ENCODE measurements around the gene SLC17A8.

GRCh38 chr12:100464529-100464928 is 107.7 kb downstream of the SLC17A8 start:
- TF ChIP-seq EZH2phosphoT487 (IDR thresholded peaks at IDR 0.05; ENCODE audit: insufficient read depth, low read depth) (no peak), EZH2 (IDR thresholded peaks at IDR 0.05; ENCODE audit: insufficient read depth, poor library complexity, severe bottlenecking) (no peak)
